GM12878 (cell line): ENCODE measurements around the gene MAP3K21. TPM values are rescaled to one million over a fixed set of nuclear protein-coding genes. Genes with fewer than 3 reads are reported as not detected.

Experiments used
- ATAC-seq: fragments of 200-7000 bp; cut with Tn5 transposase; 3 replicates; pipeline ENCODE4 v1.9.1; 2020; ENCODE audit warnings: mild to moderate bottlenecking, moderate library complexity
- BruUV-seq: library from RNA; stranded (reverse); fragments of 400-500 nt; replicated peaks from 2 replicates; lab custom pipeline; 2021; lab: Mats Ljungman, UMichigan
- CTCF ChIA-PET: fragments of 300-600 bp; sonication (Branson Sonifier 250); formaldehyde crosslinking; extraction: SDS; loops from one replicate; lab custom pipeline; 2021; ENCODE audit warnings: inconsistent platforms; lab: Yijun Ruan, JAX
- POLR2A ChIA-PET: fragments of 350-600 bp; formaldehyde crosslinking; extraction: SDS; loops from one replicate; lab custom pipeline; 2021; ENCODE audit warnings: inconsistent platforms; lab: Charles Lee
- RAD21 ChIA-PET: fragments of 300-600 bp; sonication (Branson Sonifier 250); formaldehyde crosslinking; loops from one replicate; lab custom pipeline; 2023; ENCODE audit warnings: antibody characterized with exemption; ENCODE audit not compliant: unreplicated experiment; lab: Charles Lee
- SMC1A ChIA-PET: fragments of 300-600 bp; sonication (Branson Sonifier 250); formaldehyde crosslinking; loops from one replicate; lab custom pipeline; 2023; ENCODE audit not compliant: unreplicated experiment, uncharacterized antibody; lab: Charles Lee
- DNase-seq: peaks from one replicate; pipeline ENCODE4 v3.0.0-alpha.2; 2011; ENCODE audit warnings: low read depth, low spot score
- FAIRE-seq: peaks from 3 replicates; lab custom pipeline; 2011; peaks lifted over from hg19 to GRCh38; lab: Jason Lieb, UNC
- H2AFZ ChIP-seq: 2 replicates; pipeline ENCODE4 v1.6.0; 2011; ENCODE audit warnings: low read depth, low read length, control low read depth; ENCODE audit not compliant: control insufficient read depth
- H3K27ac ChIP-seq: 2 replicates; pipeline ENCODE4 v1.5.1; 2011; ENCODE audit warnings: control low read depth; ENCODE audit not compliant: control insufficient read depth, insufficient read depth
- H3K27me3 ChIP-seq, 2 experiments: replicated peaks in 1 of 2; 2 replicates each; pipeline versions ENCODE4 v1.6.0 to v1.6.1; 2011; ENCODE audit warnings: low read length in 1 of 2; ENCODE audit not compliant: control insufficient read depth in 2 of 2, insufficient read depth in 2 of 2
- H3K36me3 ChIP-seq, 2 experiments: 2 replicates each; pipeline ENCODE4 v1.5.1; 2011; ENCODE audit warnings: low read length in 1 of 2; ENCODE audit not compliant: control insufficient read depth in 2 of 2, insufficient read depth in 2 of 2
- H3K4me1 ChIP-seq: 2 replicates; pipeline ENCODE4 v1.6.1; 2011; ENCODE audit warnings: mild to moderate bottlenecking, low read length, moderate library complexity, mixed read lengths; ENCODE audit not compliant: control insufficient read depth, insufficient read depth
- H3K4me2 ChIP-seq: 2 replicates; pipeline ENCODE4 v1.6.0; 2011; ENCODE audit warnings: control low read depth; ENCODE audit not compliant: control insufficient read depth, insufficient read depth
- H3K4me3 ChIP-seq: fragments of 200-600 bp; sonication (generic); 2 replicates; pipeline ENCODE4 v1.5.1; 2016
- H3K79me2 ChIP-seq: 2 replicates; pipeline ENCODE4 v1.6.0; 2011; ENCODE audit warnings: low read length; ENCODE audit not compliant: control insufficient read depth, insufficient read depth
- H3K9ac ChIP-seq: 2 replicates; pipeline ENCODE4 v1.8.0; 2011; ENCODE audit warnings: low read length, control low read depth, mixed read lengths; ENCODE audit not compliant: control insufficient read depth, insufficient read depth
- H3K9me3 ChIP-seq: replicated peaks from 3 replicates; pipeline ENCODE4 v1.5.1; 2011; ENCODE audit warnings: mild to moderate bottlenecking, low read length; ENCODE audit not compliant: control insufficient read depth, insufficient read depth
- H4K20me1 ChIP-seq: 2 replicates; pipeline ENCODE4 v1.6.0; 2011; ENCODE audit not compliant: control insufficient read depth, insufficient read depth
- ASH2L ChIP-seq: fragments of 300-600, 200-600 bp; sonication (generic); IDR thresholded peaks from 2 replicates; pipeline ENCODE4 v1.6.1; 2017; ENCODE audit warnings: low read depth, mild to moderate bottlenecking, borderline replicate concordance
- GABPA ChIP-seq: IDR thresholded peaks from 2 replicates; pipeline ENCODE4 v1.6.1; 2014; ENCODE audit warnings: antibody characterized with exemption, low read depth, mild to moderate bottlenecking, inconsistent platforms
- KDM1A ChIP-seq: fragments of 200-600 bp; sonication (generic); IDR thresholded peaks from 2 replicates; pipeline ENCODE4 v1.6.1; 2016; ENCODE audit warnings: borderline replicate concordance
- MXI1 ChIP-seq: fragments of 150-350 bp; IDR thresholded peaks from 2 replicates; pipeline ENCODE4 v1.6.1; 2011; ENCODE audit warnings: low read depth, mild to moderate bottlenecking, inconsistent platforms, low read length, improper control_type of control experiment
- POLR2AphosphoS2 ChIP-seq: IDR thresholded peaks from 2 replicates; pipeline ENCODE4 v1.6.1; 2011; ENCODE audit warnings: low read depth, mild to moderate bottlenecking, low read length, improper control_type of control experiment, moderate library complexity
- RCOR1 ChIP-seq: conservative IDR thresholded peaks from 2 replicates; pipeline ENCODE4 v1.6.1; 2012; ENCODE audit warnings: low read depth, low read length, improper control_type of control experiment
- SMARCA5 ChIP-seq: fragments of 450-650 bp; IDR thresholded peaks from 2 replicates; pipeline ENCODE4 v1.6.1; 2017; ENCODE audit warnings: mild to moderate bottlenecking
- ZNF274 ChIP-seq: IDR thresholded peaks from one replicate; pipeline ENCODE4 v1.8.0; 2011; ENCODE audit not compliant: insufficient read length, insufficient read depth
- ZSCAN29 ChIP-seq: fragments of 450-650 bp; IDR thresholded peaks from 2 replicates; pipeline ENCODE4 v1.6.1; 2017; ENCODE audit warnings: mild to moderate bottlenecking, moderate library complexity
- WGBS: methylation state at CpG from one replicate; pipeline ENCODE4 v1.1.6; 2016; ENCODE audit warnings: low lambda C conversion rate; ENCODE audit not compliant: insufficient replicate concordance, insufficient coverage; ENCODE audit errors: missing lambda C conversion rate; 5-methylcytosine and 5-hydroxymethylcytosine counted together
- in situ Hi-C: fragments of 300-500 bp; cut with MboI; formaldehyde crosslinking; loops from 9 replicates; pipeline ENCODE4 v1.14.3; 2018; ENCODE audit warnings: mixed read lengths
- intact Hi-C: fragments of 100-400 bp; cut with micrococcal nuclease; formaldehyde crosslinking; loops from one replicate; pipeline ENCODE4 v1.14.2; 2022; ENCODE audit not compliant: unreplicated experiment
- polyA plus RNA-seq, 11 experiments: library from polyadenylated mRNA; depleted of rRNA in 4 of 11; unstranded in 6 of 11; stranded (reverse) in 5 of 11; fragments of >200 nt; fragmentation: Nextera tagmentation in 4 of 11; fragmentation: Illumina TruSeq in 1 of 11; extraction: Ambion mirVana in 4 of 11; extraction: Trizol in 1 of 11; gene quantifications; 1 replicate in 1 of 11; 2 replicates in 10 of 11; pipeline versions ENCODE4 v1.2.1 to v1.2.3, GENCODE V29; 2011 to 2016; ENCODE audit warnings: inconsistent platforms in 2 of 11, missing spikeins in 2 of 11, low read depth in 1 of 11
- total RNA-seq, 4 experiments: library from RNA; depleted of rRNA in 3 of 4; stranded (reverse); fragments of >200 nt in 3 of 4; fragmentation: Illumina TruSeq in 1 of 4; extraction: Trizol in 1 of 4; gene quantifications; 2 replicates each; pipeline versions ENCODE4 v1.2.1 to v1.2.3, GENCODE V29; 2013 to 2021
- TF ChIP-seq, protein P1 (sequence below): IDR thresholded peaks from 2 replicates; pipeline ENCODE4 v1.6.1; 2012; ENCODE audit warnings: mild to moderate bottlenecking, low read depth, low read length
- TF ChIP-seq, protein P2 (sequence below): fragments of 450-650 bp; IDR thresholded peaks from 2 replicates; pipeline ENCODE4 v1.6.1; 2017; ENCODE audit warnings: antibody characterized with exemption, mild to moderate bottlenecking, moderate library complexity

The MAP3K21 gene
- total and polyA plus RNA-seq, 10 of the 15 experiments (the other 5 are each of a cell fraction or from before 2014, with no cell fraction given), result 0.02 to 0.21 (median 0.09) TPM; not detected in 1

DNA sequence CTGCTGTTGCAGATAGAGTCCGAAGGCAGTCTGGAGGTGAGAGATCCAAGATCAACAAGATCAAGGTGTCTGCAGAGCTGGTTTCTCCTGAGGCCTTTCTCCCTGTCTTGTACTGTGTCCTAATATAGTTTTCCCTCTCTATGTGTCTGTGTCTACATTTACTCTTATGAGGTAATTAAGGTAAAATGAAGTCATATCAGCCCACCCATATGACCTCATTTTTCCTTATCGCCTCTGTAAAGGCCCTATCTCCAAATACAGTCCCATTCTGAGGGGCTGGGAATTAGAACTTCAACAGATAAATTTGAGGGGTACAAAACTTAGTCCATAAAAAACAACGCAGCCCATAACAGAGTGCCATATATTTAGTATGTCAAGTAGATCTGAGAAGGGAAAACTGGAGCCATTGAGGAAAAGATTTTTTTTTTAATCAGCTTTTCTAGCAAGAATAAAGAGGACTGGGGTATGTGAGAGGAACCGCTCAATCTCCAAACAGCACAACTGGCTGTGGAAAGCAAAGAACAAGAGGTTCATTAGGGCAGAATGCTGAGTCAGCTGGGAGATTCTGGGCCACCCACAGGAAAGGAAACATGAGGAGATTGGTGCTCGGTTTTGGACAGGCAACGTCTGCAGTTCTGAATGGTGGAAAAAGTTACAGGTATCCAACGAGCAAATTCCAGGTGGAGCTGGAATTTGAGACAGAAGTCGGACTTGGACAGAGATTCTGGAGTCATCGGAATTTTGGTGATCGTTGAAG is 65.7 kb downstream of the MAP3K21 start:
- Histone ChIP-seq H4K20me1 (no peaks in the 10 kb centered on the region), H3K4me3 (no peak overlapping the region), H3K9me3 (no peaks in the 10 kb centered on the region), H3K27ac (no peak overlapping the region), H2AFZ (no peak overlapping the region), H3K9ac (no peak overlapping the region)
- in situ Hi-C loops, result loop anchor here (5.0 kb wide), 1 partner anchor 674 kb away; no protein-coding TSS in a partner anchor
- SMC1A ChIA-PET, result interaction anchor here (0.8 to 3.2 kb wide), 6 partner anchors 11 to 681 kb away, joined by 3 to 19 read pairs (median 5); no protein-coding TSS in a partner anchor
- intact Hi-C loops, result no loop called here
- POLR2A ChIA-PET, result no interaction called here
- CTCF ChIA-PET, result interaction anchor here (0.7 to 2.6 kb wide), 15 partner anchors 9 to 677 kb away, joined by 3 to 19 read pairs (median 4); no protein-coding TSS in a partner anchor
- FAIRE-seq, result no peak
- no peak for ATAC-seq
- TF ChIP-seq ZNF274 (no peak), KDM1A (no peak), SMARCA5 (no peak), MXI1 (no peak), RCOR1 (no peak), GABPA (no peak), ASH2L (no peak), ZSCAN29 (no peak), POLR2AphosphoS2 (no peak)
- TF ChIP-seq, protein P1, sequence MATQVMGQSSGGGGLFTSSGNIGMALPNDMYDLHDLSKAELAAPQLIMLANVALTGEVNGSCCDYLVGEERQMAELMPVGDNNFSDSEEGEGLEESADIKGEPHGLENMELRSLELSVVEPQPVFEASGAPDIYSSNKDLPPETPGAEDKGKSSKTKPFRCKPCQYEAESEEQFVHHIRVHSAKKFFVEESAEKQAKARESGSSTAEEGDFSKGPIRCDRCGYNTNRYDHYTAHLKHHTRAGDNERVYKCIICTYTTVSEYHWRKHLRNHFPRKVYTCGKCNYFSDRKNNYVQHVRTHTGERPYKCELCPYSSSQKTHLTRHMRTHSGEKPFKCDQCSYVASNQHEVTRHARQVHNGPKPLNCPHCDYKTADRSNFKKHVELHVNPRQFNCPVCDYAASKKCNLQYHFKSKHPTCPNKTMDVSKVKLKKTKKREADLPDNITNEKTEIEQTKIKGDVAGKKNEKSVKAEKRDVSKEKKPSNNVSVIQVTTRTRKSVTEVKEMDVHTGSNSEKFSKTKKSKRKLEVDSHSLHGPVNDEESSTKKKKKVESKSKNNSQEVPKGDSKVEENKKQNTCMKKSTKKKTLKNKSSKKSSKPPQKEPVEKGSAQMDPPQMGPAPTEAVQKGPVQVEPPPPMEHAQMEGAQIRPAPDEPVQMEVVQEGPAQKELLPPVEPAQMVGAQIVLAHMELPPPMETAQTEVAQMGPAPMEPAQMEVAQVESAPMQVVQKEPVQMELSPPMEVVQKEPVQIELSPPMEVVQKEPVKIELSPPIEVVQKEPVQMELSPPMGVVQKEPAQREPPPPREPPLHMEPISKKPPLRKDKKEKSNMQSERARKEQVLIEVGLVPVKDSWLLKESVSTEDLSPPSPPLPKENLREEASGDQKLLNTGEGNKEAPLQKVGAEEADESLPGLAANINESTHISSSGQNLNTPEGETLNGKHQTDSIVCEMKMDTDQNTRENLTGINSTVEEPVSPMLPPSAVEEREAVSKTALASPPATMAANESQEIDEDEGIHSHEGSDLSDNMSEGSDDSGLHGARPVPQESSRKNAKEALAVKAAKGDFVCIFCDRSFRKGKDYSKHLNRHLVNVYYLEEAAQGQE, result no peak
- TF ChIP-seq, protein P2, sequence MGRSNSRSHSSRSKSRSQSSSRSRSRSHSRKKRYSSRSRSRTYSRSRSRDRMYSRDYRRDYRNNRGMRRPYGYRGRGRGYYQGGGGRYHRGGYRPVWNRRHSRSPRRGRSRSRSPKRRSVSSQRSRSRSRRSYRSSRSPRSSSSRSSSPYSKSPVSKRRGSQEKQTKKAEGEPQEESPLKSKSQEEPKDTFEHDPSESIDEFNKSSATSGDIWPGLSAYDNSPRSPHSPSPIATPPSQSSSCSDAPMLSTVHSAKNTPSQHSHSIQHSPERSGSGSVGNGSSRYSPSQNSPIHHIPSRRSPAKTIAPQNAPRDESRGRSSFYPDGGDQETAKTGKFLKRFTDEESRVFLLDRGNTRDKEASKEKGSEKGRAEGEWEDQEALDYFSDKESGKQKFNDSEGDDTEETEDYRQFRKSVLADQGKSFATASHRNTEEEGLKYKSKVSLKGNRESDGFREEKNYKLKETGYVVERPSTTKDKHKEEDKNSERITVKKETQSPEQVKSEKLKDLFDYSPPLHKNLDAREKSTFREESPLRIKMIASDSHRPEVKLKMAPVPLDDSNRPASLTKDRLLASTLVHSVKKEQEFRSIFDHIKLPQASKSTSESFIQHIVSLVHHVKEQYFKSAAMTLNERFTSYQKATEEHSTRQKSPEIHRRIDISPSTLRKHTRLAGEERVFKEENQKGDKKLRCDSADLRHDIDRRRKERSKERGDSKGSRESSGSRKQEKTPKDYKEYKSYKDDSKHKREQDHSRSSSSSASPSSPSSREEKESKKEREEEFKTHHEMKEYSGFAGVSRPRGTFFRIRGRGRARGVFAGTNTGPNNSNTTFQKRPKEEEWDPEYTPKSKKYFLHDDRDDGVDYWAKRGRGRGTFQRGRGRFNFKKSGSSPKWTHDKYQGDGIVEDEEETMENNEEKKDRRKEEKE, result no peak
- TF ChIP-seq, all 136 proteins: peak for 0
- 13% methylated on average over 10 of the region's 10 CpGs for WGBS
- DNase-seq, result no peak
- no peaks in the 10 kb centered on the region for H3K36me3 ChIP-seq
- no peaks in the 10 kb centered on the region for H3K4me1 ChIP-seq
- no peaks in the 10 kb centered on the region for H3K79me2 ChIP-seq
- RAD21 ChIA-PET, result interaction anchor here (0.6 to 1.7 kb wide), 5 partner anchors 37 to 678 kb away, joined by 3 to 10 read pairs (median 3); no protein-coding TSS in a partner anchor
- no peaks in the 10 kb centered on the region; a peak in 1 of 4 replicates for H3K27me3 ChIP-seq
- no TSS peak for BruUV-seq
- no peak overlapping the region for H3K4me2 ChIP-seq
